ENCODE data around the gene TUBA3D. TPM values are rescaled to one million over a fixed set of nuclear protein-coding genes. Genes with fewer than 3 reads are reported as not detected.

Gene TUBA3D
- total RNA-seq = 0.10 TPM in 1 of 2 replicates, not detected in the other

DNA sequence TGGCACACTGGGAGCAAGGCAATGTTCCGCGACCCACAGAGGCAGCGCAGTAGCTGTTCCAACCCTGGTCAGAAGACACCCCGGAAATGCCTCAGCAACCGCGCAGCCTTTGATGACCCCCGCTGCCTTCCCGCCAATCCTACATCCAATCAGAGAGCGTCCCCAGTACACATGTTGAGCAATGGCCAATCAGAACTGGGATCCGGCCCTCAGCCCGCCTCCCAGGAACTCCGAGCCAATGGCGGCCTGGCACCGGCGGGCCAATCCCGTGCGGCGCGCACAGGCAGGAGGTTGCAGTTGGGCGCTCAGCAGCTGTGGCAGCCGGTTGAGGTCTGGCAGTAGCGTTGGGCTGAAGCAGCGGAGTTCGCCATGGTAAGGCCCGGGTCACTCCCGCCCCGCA is at the start of gene TUBA3D:
Gene TUBA3D (plus strand): TSS at position 289 of the 400 bp plus-strand sequence. CDS start 81 bp downstream, at position 370.

DNA sequence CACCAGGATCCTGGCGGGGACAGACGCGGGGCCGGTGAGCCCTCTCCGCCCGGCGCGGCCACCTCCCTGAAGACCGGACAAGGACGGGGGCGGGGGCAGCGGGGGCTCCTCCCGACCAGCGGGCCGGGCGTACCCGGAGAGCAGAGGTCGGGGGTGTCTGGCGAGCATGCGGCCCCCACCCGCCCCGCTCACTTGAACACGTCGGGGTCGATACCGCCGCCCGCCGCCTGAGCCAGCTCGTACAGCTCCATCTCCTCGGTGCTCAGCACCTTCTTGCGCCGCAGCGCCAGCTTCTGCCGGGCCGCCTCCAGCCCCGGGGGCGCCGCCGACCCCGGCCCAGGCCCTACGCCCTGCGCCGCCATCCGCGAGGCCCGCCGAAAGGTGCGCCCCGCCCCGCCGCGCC is 16.1 kb downstream of the TUBA3D start, which contains the start of gene MZT2A:
Gene MZT2A (minus strand): TSS at position 383 of the 403 bp plus-strand sequence. CDS start 21 bp downstream, at position 362.

DNA sequence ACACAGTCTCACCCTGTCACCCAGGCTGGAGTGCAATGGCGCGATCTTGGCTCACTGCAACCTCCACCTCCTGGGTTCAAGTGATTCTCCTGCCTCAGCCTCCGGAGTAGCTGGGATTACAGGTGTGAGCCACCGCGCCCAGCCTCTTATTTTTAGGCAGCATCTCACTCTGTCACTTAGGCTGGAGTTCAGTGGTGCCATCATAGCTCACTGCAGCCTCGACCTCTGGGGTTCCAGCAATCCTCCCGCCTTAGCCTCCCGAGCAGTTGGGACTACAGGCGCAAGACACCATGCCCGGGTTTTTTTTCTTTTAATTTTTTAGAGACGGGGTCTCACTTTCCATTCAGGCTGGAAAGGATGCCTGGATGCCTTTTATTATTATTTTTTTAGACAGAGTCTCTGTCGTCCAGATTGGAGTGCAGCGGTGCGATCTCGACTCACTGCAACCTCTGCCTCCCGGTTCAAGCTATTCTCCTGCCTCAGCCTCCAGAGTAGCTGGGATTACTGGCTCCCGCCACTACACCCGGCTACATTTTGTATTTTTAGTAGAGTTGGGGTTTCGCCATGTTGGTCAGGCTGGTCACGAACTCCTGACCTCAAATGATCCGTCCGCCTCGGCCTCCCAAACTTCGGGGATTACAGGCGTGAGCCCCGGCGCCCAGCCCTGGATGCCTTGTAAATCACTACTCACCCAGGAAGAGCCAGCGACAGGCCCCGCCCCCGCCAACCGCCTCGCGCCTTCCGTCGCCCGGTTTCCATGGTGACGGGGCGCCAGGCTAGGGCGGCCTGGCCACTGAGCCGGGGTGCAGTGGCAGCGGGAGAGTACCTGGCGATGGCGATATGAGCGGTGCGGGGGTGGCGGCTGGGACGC is 51.4 kb downstream of the TUBA3D start, which contains the start of gene CCDC74A:
Gene CCDC74A (plus strand): TSS at position 758 of the 871 bp plus-strand sequence. CDS start 83 bp downstream, at position 841.

Other genes with a start within 250 kb of the TUBA3D start
- gene RAB6D, start 112.0 kb upstream of the TUBA3D start, total RNA-seq = not detected in 2 replicates
- gene MZT2A, start 16.3 kb downstream of the TUBA3D start, total RNA-seq = 44.2 and 49.3 TPM in 2 replicates
- 8.9 and 10.1 TPM in 2 replicates for gene CCDC74A, start 51.8 kb downstream of the TUBA3D start, total RNA-seq